Measurements from ENCODE around the gene MICB. TPM values are rescaled to one million over a fixed set of nuclear protein-coding genes. Genes with fewer than 3 reads are reported as not detected.

The MICB gene
- total RNA-seq, 1 experiment from 2014 or later = 6.4 TPM

GRCh38 chr6:31464252-31465184 lies 33.4 kb upstream of the MICB start:
- no peaks in the 10 kb centered on the region for H3K4me1 ChIP-seq
- H3K27me3 ChIP-seq (replicated peaks; ENCODE audit: control insufficient read depth, insufficient read depth, low read length) = no peaks in the 10 kb centered on the region
- H3K36me3 ChIP-seq (ENCODE audit: control insufficient read depth, insufficient read depth, low read length) = no peaks in the 10 kb centered on the region
- intact Hi-C loops (cut with micrococcal nuclease; ENCODE audit: unreplicated experiment) = no loop called here
- Mint-ChIP-seq H3K27me3 (ENCODE audit: insufficient read depth, unreplicated experiment) (peaks cover 3% of the 10 kb centered on the region), H3K36me3 (ENCODE audit: insufficient read depth, unreplicated experiment) (peaks cover 10% of the 10 kb centered on the region), H3K4me1 (ENCODE audit: low read depth, unreplicated experiment) (peaks cover 8% of the 10 kb centered on the region), H3K4me3 (ENCODE audit: unreplicated experiment) (no peak overlapping the region), H3K27ac (ENCODE audit: unreplicated experiment) (no peak overlapping the region), H3K9me3 (ENCODE audit: unreplicated experiment) (no peaks in the 10 kb centered on the region)
- CTCF ChIA-PET = no interaction called here
- TF ChIP-seq CTCF (IDR thresholded peaks at IDR 0.05; ENCODE audit: insufficient read depth in 1 of 2, low read depth in 1 of 2, low read length in 1 of 2, severe bottlenecking in 1 of 2, unreplicated experiment in 1 of 2) = no peak
- no peak overlapping the region for H3K4me3 ChIP-seq (ENCODE audit: low read depth, low read length)
- no TSS peak for BruUV-seq (replicated peaks)
- no peak for DNase-seq
- no peaks in the 10 kb centered on the region for H3K9me3 ChIP-seq
- POLR2A ChIA-PET = no interaction called here

GRCh38 chr6:31465185-31465536 lies 32.8 kb upstream of the MICB start:
- Mint-ChIP-seq H3K27me3 (ENCODE audit: insufficient read depth, unreplicated experiment) (peaks cover 7% of the 10 kb centered on the region), H3K9me3 (ENCODE audit: unreplicated experiment) (no peaks in the 10 kb centered on the region), H3K27ac (ENCODE audit: unreplicated experiment) (no peak overlapping the region), H3K4me1 (ENCODE audit: low read depth, unreplicated experiment) (peaks cover 8% of the 10 kb centered on the region), H3K4me3 (ENCODE audit: unreplicated experiment) (no peak overlapping the region), H3K36me3 (ENCODE audit: insufficient read depth, unreplicated experiment) (peaks cover 10% of the 10 kb centered on the region)
- Histone ChIP-seq H3K4me1 (no peaks in the 10 kb centered on the region), H3K9me3 (no peaks in the 10 kb centered on the region), H3K36me3 (ENCODE audit: control insufficient read depth, insufficient read depth, low read length) (no peaks in the 10 kb centered on the region), H3K4me3 (ENCODE audit: low read depth, low read length) (no peak overlapping the region), H3K27me3 (replicated peaks; ENCODE audit: control insufficient read depth, insufficient read depth, low read length) (no peaks in the 10 kb centered on the region)
- ChIA-PET CTCF (no interaction called here), POLR2A (no interaction called here)
- no TSS peak for BruUV-seq (replicated peaks)
- TF ChIP-seq CTCF (IDR thresholded peaks at IDR 0.05; ENCODE audit: insufficient read depth in 1 of 2, low read depth in 1 of 2, low read length in 1 of 2, severe bottlenecking in 1 of 2, unreplicated experiment in 1 of 2) = no peak
- intact Hi-C loops (cut with micrococcal nuclease; ENCODE audit: unreplicated experiment) = no loop called here
- no peak for DNase-seq

GRCh38 chr6:31465718-31466117 lies 32.2 kb upstream of the MICB start:
- no peaks in the 10 kb centered on the region for H3K9me3 ChIP-seq
- Mint-ChIP-seq H3K4me3 (ENCODE audit: unreplicated experiment) (no peak overlapping the region), H3K27me3 (ENCODE audit: insufficient read depth, unreplicated experiment) (peaks cover 9% of the 10 kb centered on the region), H3K4me1 (ENCODE audit: low read depth, unreplicated experiment) (peaks cover 8% of the 10 kb centered on the region), H3K36me3 (ENCODE audit: insufficient read depth, unreplicated experiment) (peaks cover 10% of the 10 kb centered on the region), H3K27ac (ENCODE audit: unreplicated experiment) (no peak overlapping the region), H3K9me3 (ENCODE audit: unreplicated experiment) (no peaks in the 10 kb centered on the region)
- no peaks in the 10 kb centered on the region for H3K27me3 ChIP-seq (replicated peaks; ENCODE audit: control insufficient read depth, insufficient read depth, low read length)
- no peak for TF ChIP-seq CTCF (IDR thresholded peaks at IDR 0.05; ENCODE audit: insufficient read depth in 1 of 2, low read depth in 1 of 2, low read length in 1 of 2, severe bottlenecking in 1 of 2, unreplicated experiment in 1 of 2)
- intact Hi-C loops (cut with micrococcal nuclease; ENCODE audit: unreplicated experiment) = no loop called here
- BruUV-seq (replicated peaks) = no TSS peak
- no peaks in the 10 kb centered on the region for H3K4me1 ChIP-seq
- no peak overlapping the region for H3K4me3 ChIP-seq (ENCODE audit: low read depth, low read length)
- POLR2A ChIA-PET = no interaction called here
- CTCF ChIA-PET = no interaction called here
- DNase-seq = no peak
- no peaks in the 10 kb centered on the region for H3K36me3 ChIP-seq (ENCODE audit: control insufficient read depth, insufficient read depth, low read length)
